OCI-LY7 (cell line): Measurements from ENCODE around the gene GJC2.

Experiments used
- EZH2phosphoT487 ChIP-seq: fragments of 200-600 bp; sonication (generic); IDR thresholded peaks from 2 replicates; pipeline ENCODE4 v1.6.1; 2018; ENCODE audit warnings: low read depth, borderline replicate concordance, mild to moderate bottlenecking, mixed run types, antibody characterized with exemption, low read length, moderate library complexity, mixed read lengths
- TF ChIP-seq, protein P1 (sequence below): fragments of 200-600 bp; sonication (generic); conservative IDR thresholded peaks from 2 replicates; pipeline ENCODE4 v1.5.1; 2014; ENCODE audit warnings: mild to moderate bottlenecking, antibody characterized with exemption, low read length, moderate library complexity, mixed read lengths

- TF ChIP-seq, protein P1, sequence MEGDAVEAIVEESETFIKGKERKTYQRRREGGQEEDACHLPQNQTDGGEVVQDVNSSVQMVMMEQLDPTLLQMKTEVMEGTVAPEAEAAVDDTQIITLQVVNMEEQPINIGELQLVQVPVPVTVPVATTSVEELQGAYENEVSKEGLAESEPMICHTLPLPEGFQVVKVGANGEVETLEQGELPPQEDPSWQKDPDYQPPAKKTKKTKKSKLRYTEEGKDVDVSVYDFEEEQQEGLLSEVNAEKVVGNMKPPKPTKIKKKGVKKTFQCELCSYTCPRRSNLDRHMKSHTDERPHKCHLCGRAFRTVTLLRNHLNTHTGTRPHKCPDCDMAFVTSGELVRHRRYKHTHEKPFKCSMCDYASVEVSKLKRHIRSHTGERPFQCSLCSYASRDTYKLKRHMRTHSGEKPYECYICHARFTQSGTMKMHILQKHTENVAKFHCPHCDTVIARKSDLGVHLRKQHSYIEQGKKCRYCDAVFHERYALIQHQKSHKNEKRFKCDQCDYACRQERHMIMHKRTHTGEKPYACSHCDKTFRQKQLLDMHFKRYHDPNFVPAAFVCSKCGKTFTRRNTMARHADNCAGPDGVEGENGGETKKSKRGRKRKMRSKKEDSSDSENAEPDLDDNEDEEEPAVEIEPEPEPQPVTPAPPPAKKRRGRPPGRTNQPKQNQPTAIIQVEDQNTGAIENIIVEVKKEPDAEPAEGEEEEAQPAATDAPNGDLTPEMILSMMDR: no peak
- TF ChIP-seq EZH2phosphoT487: no peak
These were observed 21.6 kb downstream of the GJC2 start for GRCh38 chr1:228171221-228171891.
